H1 (cell line): ENCODE results near the gene DNAJC7. TPM values are rescaled to one million over a fixed set of nuclear protein-coding genes. Genes with fewer than 3 reads are reported as not detected.
A peak's percentile ranks its signal among the peaks of the same experiment; 100 is the strongest.

Experiments
- CTCF ChIA-PET: fragments of 300-600 bp; sonication (Branson Sonifier 250); formaldehyde crosslinking; loops from one replicate; lab custom pipeline; 2021; ENCODE audit not compliant: partially characterized antibody; lab: Charles Lee
- POLR2A ChIA-PET: fragments of 300-600 bp; sonication (Branson Sonifier 250); formaldehyde crosslinking; loops from one replicate; lab custom pipeline; 2021; ENCODE audit warnings: inconsistent platforms; ENCODE audit not compliant: partially characterized antibody; lab: Charles Lee
- DNase-seq, 2 experiments: peaks; one replicate each; pipeline versions ENCODE4 v3.0.0 to v3.0.0-alpha.2; 2010 to 2022; ENCODE audit warnings: low spot score in 2 of 2, low read depth in 1 of 2, mixed read lengths in 1 of 2
- FAIRE-seq: peaks from 2 replicates; lab custom pipeline; 2011; peaks lifted over from hg19 to GRCh38; lab: Jason Lieb, UNC
- H2AFZ ChIP-seq: 2 replicates; pipeline ENCODE4 v1.8.1; 2012; ENCODE audit warnings: low read length, inconsistent platforms
- H2AK5ac ChIP-seq: 2 replicates; pipeline ENCODE4 v1.6.1; 2013; ENCODE audit warnings: low read depth, low read length
- H2BK120ac ChIP-seq: replicated peaks from 2 replicates; pipeline ENCODE3; 2013; ENCODE audit warnings: low read depth, low read length, inconsistent platforms
- H2BK12ac ChIP-seq: 2 replicates; pipeline ENCODE4 v1.6.1; 2013; ENCODE audit warnings: low read depth, low read length
- H2BK15ac ChIP-seq: 2 replicates; pipeline ENCODE4 v1.6.1; 2013; ENCODE audit warnings: low read length
- H2BK20ac ChIP-seq: 2 replicates; pipeline ENCODE4 v1.6.1; 2013; ENCODE audit warnings: low read length
- H2BK5ac ChIP-seq: 2 replicates; pipeline ENCODE4 v1.6.1; 2013; ENCODE audit warnings: low read depth, low read length
- H3K14ac ChIP-seq: 2 replicates; pipeline ENCODE4 v1.6.1; 2013; ENCODE audit warnings: inconsistent platforms; ENCODE audit not compliant: insufficient read length
- H3K18ac ChIP-seq: 2 replicates; pipeline ENCODE4 v1.6.1; 2013; ENCODE audit warnings: low read length; ENCODE audit errors: extremely low read depth
- H3K23ac ChIP-seq: 2 replicates; pipeline ENCODE4 v1.6.1; 2013; ENCODE audit warnings: inconsistent platforms; ENCODE audit not compliant: insufficient read length
- H3K23me2 ChIP-seq: 2 replicates; pipeline ENCODE4 v1.6.1; 2013; ENCODE audit warnings: low read depth, low read length
- H3K27ac ChIP-seq: 2 replicates; pipeline ENCODE4 v1.6.1; 2011; ENCODE audit warnings: low read depth, low read length, inconsistent platforms
- H3K27me3 ChIP-seq, 4 experiments: replicated peaks in 1 of 4; 1 replicate in 1 of 4; 2 replicates in 3 of 4; pipeline versions ENCODE4 v1.6.1 to v1.8.1; 2011 to 2013; ENCODE audit warnings: low read length in 3 of 4, mild to moderate bottlenecking in 3 of 4, inconsistent platforms in 2 of 4, mixed read lengths in 2 of 4, moderate library complexity in 1 of 4; ENCODE audit not compliant: control insufficient read depth in 3 of 4, insufficient read depth in 3 of 4; ENCODE audit errors: extremely low read depth in 1 of 4
- H3K36me3 ChIP-seq, 4 experiments: 2 replicates each; pipeline versions ENCODE4 v1.6.1 to v1.8.1; 2011 to 2013; ENCODE audit warnings: mild to moderate bottlenecking in 4 of 4, low read length in 3 of 4, moderate library complexity in 2 of 4, control low read depth in 1 of 4, inconsistent platforms in 1 of 4; ENCODE audit not compliant: insufficient read depth in 4 of 4, control insufficient read depth in 2 of 4
- H3K4ac ChIP-seq: replicated peaks from 2 replicates; pipeline ENCODE3; 2013; ENCODE audit warnings: low read length, low read depth, mixed read lengths, inconsistent platforms; ENCODE audit not compliant: insufficient read length
- H3K4me1 ChIP-seq, 4 experiments: replicated peaks in 1 of 4; 1 replicate in 1 of 4; 2 replicates in 3 of 4; pipeline versions ENCODE4 v1.6.1 to v1.8.1; 2011 to 2013; ENCODE audit warnings: low read length in 3 of 4, inconsistent platforms in 2 of 4, mixed read lengths in 1 of 4; ENCODE audit not compliant: insufficient read depth in 4 of 4, control insufficient read depth in 3 of 4
- H3K4me2 ChIP-seq, 2 experiments: 2 replicates each; pipeline versions ENCODE4 v1.6.1 to v1.8.1; 2011 to 2013; ENCODE audit warnings: low read depth in 2 of 2, low read length in 2 of 2, control low read depth in 1 of 2, inconsistent platforms in 1 of 2, mild to moderate bottlenecking in 1 of 2; ENCODE audit not compliant: insufficient read depth in 1 of 2
- H3K4me3 ChIP-seq, 4 experiments: fragments of 200-600, 300-600 bp in 1 of 4; sonication (generic), shearing (Covaris generic), sonication (Bioruptor Twin) in 1 of 4; 2 replicates each; pipeline versions ENCODE4 v1.5.1 to v1.8.1; 2011 to 2016; ENCODE audit warnings: low read length in 4 of 4, low read depth in 3 of 4, control low read depth in 2 of 4, inconsistent platforms in 2 of 4, mild to moderate bottlenecking in 2 of 4, mixed read lengths in 1 of 4, moderate library complexity in 1 of 4; ENCODE audit not compliant: insufficient read depth in 2 of 4; ENCODE audit errors: extremely low read depth in 1 of 4
- H3K56ac ChIP-seq: replicated peaks from 2 replicates; pipeline ENCODE3; 2013; ENCODE audit warnings: low read depth, mild to moderate bottlenecking, mixed read lengths, low read length, inconsistent platforms; ENCODE audit not compliant: insufficient read length
- H3K79me1 ChIP-seq: 2 replicates; pipeline ENCODE4 v1.6.1; 2013; ENCODE audit warnings: low read depth, low read length, control low read depth
- H3K79me2 ChIP-seq, 2 experiments: 2 replicates each; pipeline versions ENCODE4 v1.6.1 to v1.8.1; 2012 to 2013; ENCODE audit warnings: low read length in 2 of 2, mild to moderate bottlenecking in 2 of 2, inconsistent platforms in 1 of 2; ENCODE audit not compliant: insufficient read depth in 2 of 2, control insufficient read depth in 1 of 2
- H3K9ac ChIP-seq, 4 experiments: replicated peaks in 1 of 4; 1 replicate in 1 of 4; 2 replicates in 3 of 4; pipeline versions ENCODE4 v1.6.1 to v1.8.1; 2011 to 2013; ENCODE audit warnings: low read depth in 3 of 4, low read length in 3 of 4, control low read depth in 2 of 4, mild to moderate bottlenecking in 2 of 4, moderate library complexity in 2 of 4, inconsistent platforms in 1 of 4; ENCODE audit errors: extremely low read depth in 1 of 4
- H3K9me3 ChIP-seq, 2 experiments: 2 replicates each; pipeline versions ENCODE4 v1.6.1 to v1.8.1; 2012 to 2013; ENCODE audit warnings: mild to moderate bottlenecking in 2 of 2, moderate library complexity in 2 of 2, control low read depth in 1 of 2, inconsistent platforms in 1 of 2, low read depth in 1 of 2, low read length in 1 of 2, mixed read lengths in 1 of 2; ENCODE audit not compliant: insufficient read depth in 2 of 2
- H4K20me1 ChIP-seq, 2 experiments: replicated peaks in 1 of 2; 2 replicates each; pipeline versions ENCODE3 to v1.8.1; 2011 to 2013; ENCODE audit warnings: inconsistent platforms in 2 of 2, low read length in 2 of 2, mild to moderate bottlenecking in 1 of 2; ENCODE audit not compliant: insufficient read depth in 2 of 2, control insufficient read depth in 1 of 2
- H4K5ac ChIP-seq: 2 replicates; pipeline ENCODE4 v1.6.1; 2013; ENCODE audit warnings: low read length, low read depth, mixed read lengths, inconsistent platforms; ENCODE audit not compliant: insufficient read length
- H4K8ac ChIP-seq: 2 replicates; pipeline ENCODE4 v1.8.0; 2013; ENCODE audit warnings: mild to moderate bottlenecking, moderate library complexity, low read length, inconsistent platforms; ENCODE audit not compliant: insufficient read depth; ENCODE audit errors: extremely low read depth
- H4K91ac ChIP-seq: replicated peaks from 2 replicates; pipeline ENCODE3; 2013; ENCODE audit warnings: low read length, mixed read lengths, inconsistent platforms; ENCODE audit not compliant: insufficient read length
- ATF3 ChIP-seq: IDR thresholded peaks from 2 replicates; pipeline ENCODE4 v1.6.1; 2011; ENCODE audit warnings: low read depth, mild to moderate bottlenecking, low read length; ENCODE audit not compliant: insufficient read depth
- CBX8 ChIP-seq: fragments of 300-800, 300-1000 bp; sonication (generic); IDR thresholded peaks from 2 replicates; pipeline ENCODE4 v1.7.1; 2016; ENCODE audit warnings: low read depth, low read length, borderline replicate concordance
- NANOG ChIP-seq: IDR thresholded peaks from 2 replicates; pipeline ENCODE4 v1.6.1; 2011; ENCODE audit warnings: low read length, low read depth, mild to moderate bottlenecking, inconsistent platforms; ENCODE audit not compliant: insufficient read depth, poor library complexity, severe bottlenecking
- POU5F1 ChIP-seq: IDR thresholded peaks from 2 replicates; pipeline ENCODE4 v1.6.1; 2011; ENCODE audit warnings: low read depth, mild to moderate bottlenecking, low read length, moderate library complexity
- RXRA ChIP-seq: IDR thresholded peaks from 2 replicates; pipeline ENCODE4 v1.6.1; 2011; ENCODE audit warnings: low read depth, mild to moderate bottlenecking, low read length, moderate library complexity; ENCODE audit not compliant: insufficient read depth
- SP1 ChIP-seq: IDR thresholded peaks from 2 replicates; pipeline ENCODE4 v1.6.1; 2011; ENCODE audit warnings: low read depth, low read length
- SRF ChIP-seq: IDR thresholded peaks from 2 replicates; pipeline ENCODE4 v1.6.1; 2011; ENCODE audit warnings: mild to moderate bottlenecking, low read depth, low read length, moderate library complexity
- TBP ChIP-seq: IDR thresholded peaks from 2 replicates; pipeline ENCODE4 v1.6.1; 2011; ENCODE audit warnings: low read depth, low read length, improper control_type of control experiment
- WGBS, 2 experiments: shearing (Covaris generic) in 1 of 2; methylation state at CpG; one replicate each; pipeline versions ENCODE4 v1.1.6 to v1.1.7; 2013 to 2015; ENCODE audit warnings: low lambda C conversion rate in 2 of 2, mixed read lengths in 2 of 2, inconsistent platforms in 1 of 2, low coverage in 1 of 2, missing lambda C conversion rate in 1 of 2; ENCODE audit not compliant: insufficient replicate concordance in 2 of 2, insufficient coverage in 1 of 2, insufficient read length in 1 of 2; ENCODE audit errors: extremely low coverage in 1 of 2, missing lambda C conversion rate in 1 of 2; 5-methylcytosine and 5-hydroxymethylcytosine counted together
- polyA plus RNA-seq, 7 experiments: library from polyadenylated mRNA; depleted of rRNA in 3 of 7; stranded (reverse) in 5 of 7; unstranded in 2 of 7; fragments of >200 nt in 5 of 7; fragments of 200-250 nt in 2 of 7; gene quantifications; 1 replicate in 5 of 7; 2 replicates in 1 of 7; 4 replicates in 1 of 7; pipeline versions ENCODE4 v1.2.1 to v1.2.3, GENCODE V29; 2011 to 2013; ENCODE audit warnings: missing spikeins in 2 of 7, mixed read lengths in 2 of 7
- total RNA-seq: library from RNA; stranded (reverse); fragmentation: NEBNext Ultra II Directional; extraction: Animal tissue kit (Norgen Biotek cat#: 25700); gene quantifications from 2 replicates; pipeline ENCODE4 v1.2.1, GENCODE V29; 2021

DNAJC7 gene
- total and polyA plus RNA-seq, 2 of the 8 experiments (the other 6 are each of a cell fraction or from before 2014, with no cell fraction given), result 31.0 to 148 TPM

DNA sequence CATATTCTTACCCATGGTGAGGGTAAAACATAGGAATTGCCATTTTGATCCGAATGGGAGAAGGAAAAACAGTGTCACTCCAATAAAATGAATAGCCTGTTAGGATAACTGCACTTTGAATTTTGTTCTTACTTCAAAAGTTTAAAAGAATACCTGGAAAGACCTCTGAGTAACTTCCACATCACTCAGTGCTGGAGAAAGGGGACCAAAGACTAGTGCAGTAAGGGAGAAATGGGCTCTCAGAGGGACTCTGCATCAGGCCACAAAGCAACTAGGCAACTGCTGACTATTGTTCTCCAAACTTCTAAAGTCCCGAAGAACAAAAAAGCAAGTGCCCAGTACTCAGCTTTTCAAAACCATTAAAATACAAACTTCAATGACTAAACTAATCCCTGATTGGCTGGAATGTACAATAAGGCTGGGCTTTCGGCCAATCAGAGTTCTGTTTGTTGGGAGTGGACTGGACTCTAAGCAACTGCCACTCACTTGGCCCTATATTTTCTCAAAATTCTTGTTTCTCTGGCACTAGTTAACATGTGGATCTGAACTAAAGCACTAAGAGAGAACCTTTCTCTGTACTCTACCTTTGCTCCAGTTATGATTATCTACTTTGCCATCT is 6.2 kb downstream of the DNAJC7 start:
- Histone ChIP-seq H4K20me1 (peaks cover 2 to 8% of the 10 kb centered on the region in 2 experiments), H3K14ac (no peak overlapping the region), H4K91ac (no peak overlapping the region), H3K56ac (no peak overlapping the region), H4K8ac (no peak overlapping the region), H3K4me3 (no peak overlapping the region), H3K9me3 (no peaks in the 10 kb centered on the region), H3K27ac (peak overlapping the region; percentile 64), H2BK5ac (no peak overlapping the region), H3K9ac (no peak overlapping the region), H3K79me2 (peaks cover 50 to 98% of the 10 kb centered on the region in 2 experiments), H2AFZ (no peak overlapping the region), H3K18ac (no peak overlapping the region), H2BK15ac (no peak overlapping the region), H3K27me3 (no peaks in the 10 kb centered on the region), H3K79me1 (no peaks in the 10 kb centered on the region; the same call in 1 of the 2 replicates), H2BK120ac (no peak overlapping the region), H3K23me2 (peaks cover under 1% of the 10 kb centered on the region; the same call in 1 of the 2 replicates), H4K5ac (no peak overlapping the region), H3K36me3 (peaks cover 0 to 4% (median 0%) of the 10 kb centered on the region in 4 experiments; a peak in 1 of 8 replicates), H3K4ac (no peak overlapping the region), H2AK5ac (no peak overlapping the region; the same call in 1 of the 2 replicates), H2BK20ac (no peak overlapping the region), H3K4me1 (peaks cover 6 to 19% (median 12%) of the 10 kb centered on the region in 4 experiments), H2BK12ac (peak overlapping the region; percentile 80; the same call in 1 of the 2 replicates), H3K23ac (no peak overlapping the region), H3K4me2 (no peak overlapping the region)
- no peak for TF ChIP-seq TBP
- TF ChIP-seq POU5F1, result no peak
- no peak for TF ChIP-seq CBX8
- TF ChIP-seq SP1, result 0 out of 2 replicates have a peak, but pooled peaks have one; percentile 29
- TF ChIP-seq SRF, result no peak
- no peak for TF ChIP-seq RXRA
- no peak for TF ChIP-seq ATF3
- peak; percentile 75 for TF ChIP-seq NANOG
- CTCF ChIA-PET, result interaction anchor here (1.3 to 12.0 kb wide), 4 partner anchors 10 to 43 kb away, joined by 3 to 112 read pairs (median 9); partner anchors contain the start of gene NKIRAS2
- WGBS, 2 experiments, result 90% methylated on average over 3 of the region's 3 CpGs; no CpG with 5 or more reads in 1 of the 2 experiments
- no peak for DNase-seq
- FAIRE-seq, result no peak
- POLR2A ChIA-PET, result interaction anchor here (0.6 to 2.6 kb wide), 8 partner anchors 8 to 100 kb away, joined by 3 to 8 read pairs (median 3); partner anchors contain the start of genes ACLY, NKIRAS2 and ZNF385C
